Stimulated activated naive CD8-positive, alpha-beta T cell treated with anti-CD3 and anti-CD28 coated beads, Interleukin-15, Interleukin-2, amounts not matched to agents 100 ng/mL and 50 ng/mL, for 24 hours (primary cell): ENCODE results near the gene ATOSA.
A peak's percentile ranks its signal among the peaks of the same experiment; 100 is the strongest.

Source experiments
- H3K27ac Mint-ChIP-seq: one replicate; pipeline ENCODE4 v1.8.0; 2021; ENCODE audit warnings: mild to moderate bottlenecking, mixed read lengths
- H3K27me3 Mint-ChIP-seq: one replicate; pipeline ENCODE4 v1.8.0; 2021; ENCODE audit warnings: mixed read lengths
- H3K36me3 Mint-ChIP-seq: one replicate; pipeline ENCODE4 v1.8.0; 2021; ENCODE audit warnings: low read depth, mixed read lengths
- H3K4me1 Mint-ChIP-seq: one replicate; pipeline ENCODE4 v1.8.0; 2021; ENCODE audit warnings: low read depth, mixed read lengths
- H3K4me3 Mint-ChIP-seq: one replicate; pipeline ENCODE4 v1.8.0; 2021; ENCODE audit warnings: mild to moderate bottlenecking, mixed read lengths
- H3K9me3 Mint-ChIP-seq: one replicate; pipeline ENCODE4 v1.8.0; 2021; ENCODE audit warnings: mixed read lengths

ATOSA gene

GRCh38 chr15:52702390-52702789, 23.2 kb upstream of the ATOSA start:
- no peak overlapping the region for H3K4me3 Mint-ChIP-seq

DNA sequence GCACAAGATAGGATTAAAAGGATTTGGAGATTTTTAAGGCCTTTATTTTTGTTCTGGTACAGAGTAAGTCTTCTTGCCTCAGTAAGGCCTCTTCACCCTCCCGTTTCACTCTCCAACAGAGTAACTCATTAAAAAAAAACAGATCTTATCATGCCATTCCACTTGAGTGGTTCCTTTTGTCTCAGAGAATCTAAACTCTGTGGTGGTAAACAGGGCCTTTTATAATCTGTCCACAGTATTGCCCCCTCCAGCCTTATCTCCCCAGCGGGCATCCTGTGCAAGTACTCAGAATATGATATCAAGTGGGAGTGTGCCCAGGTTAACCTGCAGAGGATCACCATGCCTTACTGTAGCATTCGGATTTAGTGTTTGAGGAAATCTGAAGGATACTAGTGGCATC, 20.3 kb upstream of the ATOSA start:
- Mint-ChIP-seq H3K4me3 (no peak overlapping the region), H3K27ac (no peak overlapping the region), H3K4me1 (no peaks in the 10 kb centered on the region), H3K36me3 (no peaks in the 10 kb centered on the region), H3K27me3 (no peaks in the 10 kb centered on the region), H3K9me3 (no peaks in the 10 kb centered on the region)

More at GRCh38 chr15:52702390-52702789, 23.2 kb upstream of the ATOSA start:
- H3K4me1 Mint-ChIP-seq: no peaks in the 10 kb centered on the region
- H3K36me3 Mint-ChIP-seq: no peaks in the 10 kb centered on the region
- no peaks in the 10 kb centered on the region for H3K9me3 Mint-ChIP-seq
- no peak overlapping the region for H3K27ac Mint-ChIP-seq
- H3K27me3 Mint-ChIP-seq: no peaks in the 10 kb centered on the region

GRCh38 chr15:52698514-52698913, 19.3 kb upstream of the ATOSA start:
- H3K27ac Mint-ChIP-seq: no peak overlapping the region
- H3K4me1 Mint-ChIP-seq: no peaks in the 10 kb centered on the region
- no peak overlapping the region for H3K4me3 Mint-ChIP-seq
- H3K9me3 Mint-ChIP-seq: no peaks in the 10 kb centered on the region
- H3K36me3 Mint-ChIP-seq: no peaks in the 10 kb centered on the region
- no peaks in the 10 kb centered on the region for H3K27me3 Mint-ChIP-seq

DNA sequence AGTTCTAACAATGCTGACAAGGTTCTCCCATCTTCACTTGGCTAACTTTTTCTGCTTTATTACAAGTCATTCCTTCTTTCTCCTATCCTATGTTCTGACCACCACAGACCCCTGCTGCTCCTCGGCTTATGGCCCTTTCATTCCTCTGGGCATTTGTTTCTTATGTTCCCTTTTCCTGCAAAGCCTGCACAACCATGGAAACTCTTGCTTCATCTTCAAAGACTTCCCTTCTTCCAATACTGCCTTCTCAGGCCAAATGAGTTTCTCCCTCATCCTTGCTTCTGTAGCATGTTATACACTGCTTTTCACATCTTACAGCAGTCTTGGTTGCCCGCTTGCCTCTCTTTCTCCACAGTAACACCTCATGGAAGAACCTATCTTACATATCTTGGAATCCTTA, 17.9 kb upstream of the ATOSA start:
- H3K4me3 Mint-ChIP-seq: no peak overlapping the region
- no peaks in the 10 kb centered on the region for H3K36me3 Mint-ChIP-seq
- H3K27me3 Mint-ChIP-seq: no peaks in the 10 kb centered on the region
- no peaks in the 10 kb centered on the region for H3K4me1 Mint-ChIP-seq
- no peak overlapping the region for H3K27ac Mint-ChIP-seq
- H3K9me3 Mint-ChIP-seq: no peaks in the 10 kb centered on the region

GRCh38 chr15:52695154-52695553, 16.0 kb upstream of the ATOSA start:
- Mint-ChIP-seq H3K9me3 (no peaks in the 10 kb centered on the region), H3K27ac (no peak overlapping the region), H3K4me3 (no peak overlapping the region), H3K4me1 (no peaks in the 10 kb centered on the region), H3K27me3 (no peaks in the 10 kb centered on the region), H3K36me3 (no peaks in the 10 kb centered on the region)

DNA sequence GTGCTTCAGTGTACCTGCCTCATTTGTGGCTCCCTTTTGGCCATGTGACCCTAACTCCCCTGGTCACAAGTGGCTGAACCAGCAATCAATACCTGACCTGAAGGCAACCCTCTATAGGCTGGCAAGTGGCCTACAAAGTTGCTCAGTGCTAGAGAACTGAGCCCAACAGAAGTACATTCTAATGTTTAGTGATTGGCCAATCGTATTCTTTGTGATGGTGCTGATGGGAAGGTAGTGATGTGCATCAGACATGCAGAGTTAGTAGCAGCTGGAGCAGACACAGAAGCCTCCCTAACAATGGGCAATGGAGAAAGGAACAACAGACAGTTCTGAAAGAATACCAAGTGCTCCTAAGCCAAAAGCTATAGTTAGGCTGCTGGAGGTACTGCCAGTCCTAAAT, 10.4 kb upstream of the ATOSA start:
- H3K27ac Mint-ChIP-seq: no peak overlapping the region
- no peak overlapping the region for H3K4me3 Mint-ChIP-seq

GRCh38 chr15:52683580-52683979, 4.4 kb upstream of the ATOSA start:
- Mint-ChIP-seq H3K27me3 (no peaks in the 10 kb centered on the region), H3K4me1 (peaks cover 38% of the 10 kb centered on the region), H3K27ac (peak overlapping the region; percentile 85), H3K9me3 (no peaks in the 10 kb centered on the region), H3K4me3 (peak overlapping the region; percentile 35), H3K36me3 (no peaks in the 10 kb centered on the region)

More for the DNA sequence above, 10.4 kb upstream of the ATOSA start:
- H3K27me3 Mint-ChIP-seq: no peaks in the 10 kb centered on the region
- no peaks in the 10 kb centered on the region for H3K4me1 Mint-ChIP-seq
- no peaks in the 10 kb centered on the region for H3K9me3 Mint-ChIP-seq
- no peaks in the 10 kb centered on the region for H3K36me3 Mint-ChIP-seq

GRCh38 chr15:52682781-52683180, 3.6 kb upstream of the ATOSA start:
- H3K36me3 Mint-ChIP-seq: no peaks in the 10 kb centered on the region
- peaks cover 38% of the 10 kb centered on the region for H3K4me1 Mint-ChIP-seq
- no peaks in the 10 kb centered on the region for H3K27me3 Mint-ChIP-seq
- peak overlapping the region; percentile 45 for H3K27ac Mint-ChIP-seq
- H3K9me3 Mint-ChIP-seq: no peaks in the 10 kb centered on the region
- H3K4me3 Mint-ChIP-seq: no peak overlapping the region

GRCh38 chr15:52682200-52682599, 3.0 kb upstream of the ATOSA start:
- Mint-ChIP-seq H3K4me3 (no peak overlapping the region), H3K9me3 (no peaks in the 10 kb centered on the region), H3K27ac (peak overlapping the region; percentile 32), H3K27me3 (no peaks in the 10 kb centered on the region), H3K4me1 (peaks cover 40% of the 10 kb centered on the region), H3K36me3 (no peaks in the 10 kb centered on the region)

GRCh38 chr15:52681441-52681840, 2.3 kb upstream of the ATOSA start:
- Mint-ChIP-seq H3K27ac (no peak overlapping the region), H3K9me3 (no peaks in the 10 kb centered on the region), H3K4me3 (peak overlapping the region; percentile 31), H3K36me3 (no peaks in the 10 kb centered on the region), H3K27me3 (no peaks in the 10 kb centered on the region), H3K4me1 (peaks cover 47% of the 10 kb centered on the region)

- Mint-ChIP-seq H3K4me1 (peaks cover 53% of the 10 kb centered on the region), H3K27me3 (no peaks in the 10 kb centered on the region), H3K4me3 (peak overlapping the region; percentile 30), H3K36me3 (peaks cover 5% of the 10 kb centered on the region), H3K27ac (no peak overlapping the region), H3K9me3 (no peaks in the 10 kb centered on the region)
These were observed 1.6 kb upstream of the ATOSA start for GRCh38 chr15:52680761-52681160.

GRCh38 chr15:52680041-52680391, 828 bp upstream of the ATOSA start:
- Mint-ChIP-seq H3K4me3 (peak overlapping the region; percentile 94), H3K4me1 (peaks cover 60% of the 10 kb centered on the region), H3K9me3 (no peaks in the 10 kb centered on the region), H3K36me3 (peaks cover 6% of the 10 kb centered on the region), H3K27me3 (no peaks in the 10 kb centered on the region), H3K27ac (no peak overlapping the region)

GRCh38 chr15:52678468-52679231, 538 bp downstream of the ATOSA start:
- Mint-ChIP-seq H3K4me3 (peak overlapping the region; percentile 94), H3K4me1 (peaks cover 57% of the 10 kb centered on the region), H3K9me3 (no peaks in the 10 kb centered on the region), H3K27me3 (no peaks in the 10 kb centered on the region), H3K36me3 (peaks cover 6% of the 10 kb centered on the region), H3K27ac (peak overlapping the region; percentile 93)

DNA sequence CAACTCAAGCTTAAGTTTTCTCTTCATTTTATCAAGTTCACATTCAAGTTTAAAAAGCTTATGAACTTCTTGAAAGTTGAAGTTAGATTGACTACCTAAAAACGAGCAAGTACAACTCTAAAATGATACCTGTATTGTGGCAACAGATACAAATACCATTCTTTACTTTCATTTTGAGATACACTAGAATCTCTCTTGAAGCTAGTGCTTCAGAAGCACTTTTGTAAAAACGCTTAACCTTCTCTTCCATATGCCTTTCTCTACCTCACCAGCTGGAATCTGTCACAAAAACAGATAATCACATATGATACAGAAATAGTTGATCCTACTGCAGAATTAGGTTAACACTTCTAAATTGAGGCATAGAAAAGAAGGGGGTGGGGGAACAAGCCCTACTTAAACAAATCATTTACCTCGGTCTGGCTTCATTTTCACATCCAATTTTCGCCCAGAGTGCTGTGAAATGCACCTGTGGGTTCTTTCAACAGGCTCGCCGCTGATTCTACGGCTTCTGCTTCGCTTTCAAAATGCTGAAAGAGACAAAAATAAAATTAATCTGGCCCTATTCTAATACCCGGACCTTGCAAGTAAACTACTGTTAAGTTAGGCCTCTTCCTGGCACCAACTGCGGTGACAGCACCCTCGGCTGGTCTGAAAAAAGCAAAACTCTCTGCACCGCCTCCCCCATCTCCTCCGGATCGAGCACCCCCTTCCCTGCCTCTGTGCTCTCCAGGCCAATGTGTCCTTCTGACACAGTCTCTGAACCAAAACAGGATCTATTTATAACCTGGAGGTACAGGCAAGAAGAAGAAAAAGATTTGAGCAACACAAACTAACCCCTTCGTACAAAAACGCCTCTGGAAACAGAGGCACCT, 1.4 kb downstream of the ATOSA start:
- Mint-ChIP-seq H3K4me1 (peaks cover 57% of the 10 kb centered on the region), H3K27me3 (no peaks in the 10 kb centered on the region), H3K9me3 (no peaks in the 10 kb centered on the region), H3K36me3 (peaks cover 6% of the 10 kb centered on the region), H3K27ac (peak overlapping the region; percentile 93), H3K4me3 (peak overlapping the region; percentile 94)

- H3K4me3 Mint-ChIP-seq: no peak overlapping the region
- H3K36me3 Mint-ChIP-seq: peaks cover 19% of the 10 kb centered on the region
- H3K9me3 Mint-ChIP-seq: no peaks in the 10 kb centered on the region
- H3K27ac Mint-ChIP-seq: no peak overlapping the region
- H3K27me3 Mint-ChIP-seq: no peaks in the 10 kb centered on the region
- H3K4me1 Mint-ChIP-seq: peaks cover 45% of the 10 kb centered on the region
These were observed 4.4 kb downstream of the ATOSA start for GRCh38 chr15:52674831-52675230.
